KMS-11 (cell line): ENCODE measurements around the gene PRPF18.

Source experiments
- H2AFZ ChIP-seq: fragments of 200-600 bp; sonication (generic); 2 replicates; pipeline ENCODE4 v1.6.1; 2016; ENCODE audit warnings: antibody characterized with exemption, mixed run types, low read depth
- H3K27ac ChIP-seq: fragments of 200-600 bp; sonication (generic); 2 replicates; pipeline ENCODE4 v1.6.1; 2016; ENCODE audit warnings: mild to moderate bottlenecking, mixed run types
- H3K27me3 ChIP-seq: fragments of 200-600 bp; sonication (generic); 2 replicates; pipeline ENCODE4 v1.6.1; 2017; ENCODE audit warnings: mild to moderate bottlenecking, low read depth, mixed run types, moderate library complexity; ENCODE audit not compliant: insufficient read depth
- H3K36me3 ChIP-seq: fragments of 200-600 bp; sonication (generic); 2 replicates; pipeline ENCODE4 v1.6.1; 2017; ENCODE audit warnings: mild to moderate bottlenecking, mixed run types; ENCODE audit not compliant: insufficient read depth
- H3K4me1 ChIP-seq: fragments of 200-600 bp; sonication (generic); 2 replicates; pipeline ENCODE4 v1.6.1; 2016; ENCODE audit warnings: mild to moderate bottlenecking, low read depth, mixed run types; ENCODE audit not compliant: poor library complexity, severe bottlenecking
- H3K4me2 ChIP-seq: fragments of 200-600 bp; sonication (generic); 2 replicates; pipeline ENCODE4 v1.7.0; 2016; ENCODE audit warnings: mild to moderate bottlenecking, mixed run types
- H3K4me3 ChIP-seq: fragments of 200-600 bp; sonication (generic); IDR thresholded peaks from 2 replicates; pipeline ENCODE4 v1.6.1; 2017; ENCODE audit warnings: low read depth, low read length, mixed read lengths; ENCODE audit not compliant: insufficient read depth
- H3K79me2 ChIP-seq: fragments of 200-600 bp; sonication (generic); 2 replicates; pipeline ENCODE4 v1.6.1; 2016; ENCODE audit warnings: low read depth, mixed run types; ENCODE audit not compliant: insufficient read depth
- H3K9ac ChIP-seq: fragments of 200-600 bp; sonication (generic); 2 replicates; pipeline ENCODE4 v1.6.1; 2016; ENCODE audit warnings: mild to moderate bottlenecking, mixed run types
- H4K20me1 ChIP-seq: fragments of 200-600 bp; sonication (generic); 2 replicates; pipeline ENCODE4 v1.6.1; 2016; ENCODE audit warnings: mild to moderate bottlenecking, mixed run types; ENCODE audit not compliant: insufficient read depth
- TF ChIP-seq, protein P1 (sequence below): fragments of 200-600 bp; sonication (generic); conservative IDR thresholded peaks from 2 replicates; pipeline ENCODE4 v1.6.1; 2017; ENCODE audit warnings: low read depth, mild to moderate bottlenecking, antibody characterized with exemption, low read length, moderate library complexity, mixed read lengths

The PRPF18 gene

DNA sequence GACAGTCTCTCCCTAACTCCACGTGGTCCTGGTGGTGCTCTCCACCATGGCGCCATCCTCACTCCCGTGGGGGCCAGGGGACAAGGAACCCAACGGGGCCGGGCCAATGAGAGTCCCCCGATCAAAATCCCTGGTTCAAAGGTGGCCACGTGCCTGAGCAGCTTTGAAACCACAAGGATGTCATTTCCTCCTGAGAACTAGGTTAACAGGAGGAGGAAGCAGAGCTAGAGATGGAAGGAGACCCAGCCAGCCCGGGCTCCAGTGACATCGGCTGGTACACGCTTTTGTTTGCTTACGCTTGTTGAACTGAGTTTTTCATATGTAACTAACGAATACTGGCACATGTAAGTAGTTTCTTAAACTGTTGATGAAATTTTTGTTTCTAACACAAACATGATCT is 61.7 kb downstream of the PRPF18 start:
- no peak overlapping the region for H2AFZ ChIP-seq
- H3K4me1 ChIP-seq: no peaks in the 10 kb centered on the region
- H3K36me3 ChIP-seq: no peaks in the 10 kb centered on the region
- H4K20me1 ChIP-seq: no peaks in the 10 kb centered on the region
- H3K9ac ChIP-seq: no peak overlapping the region
- H3K27me3 ChIP-seq: no peaks in the 10 kb centered on the region
- H3K79me2 ChIP-seq: no peaks in the 10 kb centered on the region
- TF ChIP-seq, protein P1, sequence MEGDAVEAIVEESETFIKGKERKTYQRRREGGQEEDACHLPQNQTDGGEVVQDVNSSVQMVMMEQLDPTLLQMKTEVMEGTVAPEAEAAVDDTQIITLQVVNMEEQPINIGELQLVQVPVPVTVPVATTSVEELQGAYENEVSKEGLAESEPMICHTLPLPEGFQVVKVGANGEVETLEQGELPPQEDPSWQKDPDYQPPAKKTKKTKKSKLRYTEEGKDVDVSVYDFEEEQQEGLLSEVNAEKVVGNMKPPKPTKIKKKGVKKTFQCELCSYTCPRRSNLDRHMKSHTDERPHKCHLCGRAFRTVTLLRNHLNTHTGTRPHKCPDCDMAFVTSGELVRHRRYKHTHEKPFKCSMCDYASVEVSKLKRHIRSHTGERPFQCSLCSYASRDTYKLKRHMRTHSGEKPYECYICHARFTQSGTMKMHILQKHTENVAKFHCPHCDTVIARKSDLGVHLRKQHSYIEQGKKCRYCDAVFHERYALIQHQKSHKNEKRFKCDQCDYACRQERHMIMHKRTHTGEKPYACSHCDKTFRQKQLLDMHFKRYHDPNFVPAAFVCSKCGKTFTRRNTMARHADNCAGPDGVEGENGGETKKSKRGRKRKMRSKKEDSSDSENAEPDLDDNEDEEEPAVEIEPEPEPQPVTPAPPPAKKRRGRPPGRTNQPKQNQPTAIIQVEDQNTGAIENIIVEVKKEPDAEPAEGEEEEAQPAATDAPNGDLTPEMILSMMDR: no peak
- H3K27ac ChIP-seq: no peak overlapping the region
- no peak overlapping the region for H3K4me3 ChIP-seq
- no peak overlapping the region for H3K4me2 ChIP-seq

DNA sequence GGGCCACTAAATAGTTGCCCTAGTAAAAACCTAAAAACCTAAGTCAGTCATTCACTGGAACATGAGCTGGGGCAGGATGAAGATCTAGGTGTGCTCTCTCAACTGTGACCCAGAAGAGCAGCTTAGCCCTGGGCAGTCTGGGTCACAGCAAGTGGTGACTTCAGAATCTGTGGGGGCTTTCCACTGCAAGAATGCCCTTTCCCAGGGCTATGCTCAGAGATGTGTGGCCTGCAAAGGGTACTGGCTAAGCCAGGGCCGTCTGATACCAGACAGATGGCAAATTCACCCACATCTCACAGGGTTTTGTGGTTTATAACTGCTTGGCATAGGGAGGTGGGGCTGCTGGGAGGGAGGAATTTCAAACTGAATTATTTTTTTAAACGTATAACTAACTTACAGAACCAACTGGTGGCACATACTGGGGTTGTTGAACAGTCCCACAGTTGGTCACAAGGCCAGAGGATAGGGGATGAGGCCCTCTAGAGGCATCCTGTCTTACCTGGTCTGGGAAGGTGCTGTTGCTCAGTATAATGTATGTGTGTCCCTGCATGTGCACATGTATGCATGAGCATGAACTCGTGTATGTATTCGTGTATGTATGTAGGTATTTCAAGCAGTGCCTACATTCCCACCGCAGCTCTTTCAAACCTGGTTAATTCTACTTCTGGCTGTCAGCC is 63.2 kb downstream of the PRPF18 start:
- no peak overlapping the region for H3K27ac ChIP-seq
- H3K27me3 ChIP-seq: no peaks in the 10 kb centered on the region
- H3K9ac ChIP-seq: no peak overlapping the region
- H4K20me1 ChIP-seq: no peaks in the 10 kb centered on the region
- H3K4me3 ChIP-seq: no peak overlapping the region
- H3K4me2 ChIP-seq: no peak overlapping the region
- no peaks in the 10 kb centered on the region for H3K4me1 ChIP-seq
- TF ChIP-seq, protein P1: no peak
- no peaks in the 10 kb centered on the region for H3K79me2 ChIP-seq
- no peaks in the 10 kb centered on the region for H3K36me3 ChIP-seq
- no peak overlapping the region for H2AFZ ChIP-seq

DNA sequence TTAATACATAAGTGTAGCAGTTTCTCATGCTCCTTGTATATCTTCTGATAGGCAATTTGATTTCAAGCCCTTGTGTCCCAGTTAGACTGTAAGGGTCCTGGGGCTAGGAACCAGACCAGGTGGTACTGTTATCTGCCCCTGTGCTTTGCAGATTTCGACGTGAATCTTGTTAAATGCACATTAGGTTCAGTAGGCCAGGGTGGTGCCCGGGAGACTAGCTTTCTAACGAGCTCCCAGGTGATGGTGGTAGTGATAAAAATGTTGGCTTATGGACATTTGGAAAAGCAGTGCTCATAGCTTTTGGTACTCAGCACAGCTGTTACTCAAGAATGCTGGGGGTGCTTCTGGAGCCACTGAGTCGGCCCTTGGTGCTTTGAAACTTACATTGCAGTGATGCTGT is 64.2 kb downstream of the PRPF18 start:
- Histone ChIP-seq H3K4me1 (no peaks in the 10 kb centered on the region), H3K36me3 (no peaks in the 10 kb centered on the region), H3K27ac (no peak overlapping the region), H3K27me3 (no peaks in the 10 kb centered on the region), H3K9ac (no peak overlapping the region), H3K79me2 (no peaks in the 10 kb centered on the region), H3K4me2 (no peak overlapping the region), H3K4me3 (no peak overlapping the region), H2AFZ (no peak overlapping the region), H4K20me1 (no peaks in the 10 kb centered on the region)
- TF ChIP-seq, protein P1: no peak

DNA sequence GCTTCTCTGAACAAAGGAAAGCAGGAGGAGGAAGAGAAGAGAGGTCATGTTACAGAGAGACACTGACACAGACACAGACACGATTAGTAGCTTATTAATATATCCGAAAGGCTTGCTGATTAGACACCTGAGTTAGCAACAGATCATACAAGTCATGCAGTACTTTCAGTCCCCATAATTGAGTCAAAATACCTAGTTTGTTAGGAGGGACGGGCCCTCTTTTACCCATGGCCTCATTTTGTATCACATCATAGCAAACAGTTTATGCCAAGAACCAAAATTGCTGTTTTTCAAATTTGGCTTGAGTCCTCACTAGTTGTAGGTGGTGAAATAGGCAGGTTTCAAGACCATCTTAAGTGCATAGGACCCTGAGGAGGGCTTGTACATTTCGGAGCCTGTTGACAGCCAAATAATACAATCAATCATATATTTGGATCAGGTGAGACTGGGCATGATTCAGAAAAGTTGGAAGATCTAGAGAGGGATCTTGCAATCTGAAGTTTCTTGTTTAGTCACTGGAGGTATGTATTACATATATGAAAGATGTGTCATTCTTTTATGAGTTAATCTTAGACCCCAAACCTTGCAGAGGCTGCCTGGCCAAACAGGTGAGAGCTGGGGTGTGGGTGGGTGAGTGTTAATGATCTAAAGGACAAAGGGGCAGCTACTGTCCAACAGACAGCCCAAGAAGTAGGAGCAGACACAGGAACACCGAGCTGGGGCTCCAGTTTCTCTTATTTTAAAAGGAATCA is 65.4 kb downstream of the PRPF18 start:
- no peak overlapping the region for H3K4me3 ChIP-seq
- no peaks in the 10 kb centered on the region for H3K36me3 ChIP-seq
- H3K9ac ChIP-seq: no peak overlapping the region
- no peaks in the 10 kb centered on the region for H3K27me3 ChIP-seq
- H3K4me1 ChIP-seq: no peaks in the 10 kb centered on the region
- H4K20me1 ChIP-seq: no peaks in the 10 kb centered on the region
- H2AFZ ChIP-seq: no peak overlapping the region
- no peak overlapping the region for H3K27ac ChIP-seq
- H3K79me2 ChIP-seq: no peaks in the 10 kb centered on the region
- TF ChIP-seq, protein P1: no peak
- H3K4me2 ChIP-seq: no peak overlapping the region
